ENCODE data around the gene PIP5KL1. TPM values are rescaled to one million over a fixed set of nuclear protein-coding genes. Genes with fewer than 3 reads are reported as not detected.

The PIP5KL1 gene
- total RNA-seq, 1 experiment from 2014 or later: 5.1 TPM

DNA sequence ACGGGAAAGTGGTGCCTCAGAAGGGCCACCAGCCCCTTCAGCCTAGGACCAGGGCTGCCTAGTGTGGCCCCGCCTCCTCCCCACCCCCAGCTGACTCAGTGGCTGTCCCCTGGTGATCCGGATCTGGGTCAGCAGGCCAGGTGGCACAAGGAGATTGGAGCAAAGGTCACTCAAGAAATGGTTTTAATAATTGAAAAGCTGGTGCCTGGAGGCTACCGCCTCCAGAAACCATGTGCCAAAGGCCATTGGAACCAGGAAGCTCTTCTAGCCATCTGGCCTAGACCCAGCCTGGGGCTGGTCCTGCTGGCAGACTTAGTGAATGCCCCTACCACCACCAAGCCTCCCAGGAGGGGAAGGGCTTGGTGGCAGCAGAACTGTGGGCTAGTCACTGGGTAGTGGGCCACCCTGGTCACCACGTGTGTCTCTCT, 15.2 kb downstream of the PIP5KL1 start:
- no peak overlapping the region for H3K9ac ChIP-seq (ENCODE audit: low read length)
- no peaks in the 10 kb centered on the region for H3F3A ChIP-seq (ENCODE audit: low read length, unreplicated experiment)
- H2AFZ ChIP-seq (ENCODE audit: low read length): no peak overlapping the region
- TF ChIP-seq EZH2 (IDR thresholded peaks at IDR 0.05; ENCODE audit: low read length, unreplicated experiment): no peak
- no peak for TF ChIP-seq EZH2phosphoT487 (IDR thresholded peaks at IDR 0.05; ENCODE audit: borderline replicate concordance, low read length)
- TF ChIP-seq CTCF (conservative IDR thresholded peaks at IDR 0.05; ENCODE audit: low read depth, low read length): no peak
- H4K20me1 ChIP-seq (ENCODE audit: low read length): no peaks in the 10 kb centered on the region
- 0 out of 2 replicates have a peak overlapping the region, but pooled peaks have one; percentile 18 for H3K4me2 ChIP-seq (ENCODE audit: low read length)
- peaks cover 36% of the 10 kb centered on the region for H3K4me1 ChIP-seq (ENCODE audit: insufficient read depth, low read length)
- H3K79me2 ChIP-seq (ENCODE audit: low read length): peaks cover 19% of the 10 kb centered on the region
- no peaks in the 10 kb centered on the region for H3K9me2 ChIP-seq (replicated peaks; ENCODE audit: low read length)
- DNase-seq (no peak), ATAC-seq (no peak)
- no peaks in the 10 kb centered on the region for H3K9me3 ChIP-seq (ENCODE audit: low read length)
- no peak overlapping the region for H3K4me3 ChIP-seq (ENCODE audit: low read length)
- ChIA-PET POLR2A (ENCODE audit: unreplicated experiment) (no interaction called here), CTCF (no interaction called here)
- no TSS peak for BruUV-seq (replicated peaks)
- no peaks in the 10 kb centered on the region for H3K27me3 ChIP-seq (ENCODE audit: low read length)
- H3K27ac ChIP-seq (ENCODE audit: low read length): no peak overlapping the region
- no peaks in the 10 kb centered on the region for H3K36me3 ChIP-seq (ENCODE audit: low read depth, low read length)
- intact Hi-C loops (cut with micrococcal nuclease): loop anchor here (5.0 to 10.0 kb wide), 2 partner anchors 38 to 341 kb away; partner anchors contain the start of gene AK1

DNA sequence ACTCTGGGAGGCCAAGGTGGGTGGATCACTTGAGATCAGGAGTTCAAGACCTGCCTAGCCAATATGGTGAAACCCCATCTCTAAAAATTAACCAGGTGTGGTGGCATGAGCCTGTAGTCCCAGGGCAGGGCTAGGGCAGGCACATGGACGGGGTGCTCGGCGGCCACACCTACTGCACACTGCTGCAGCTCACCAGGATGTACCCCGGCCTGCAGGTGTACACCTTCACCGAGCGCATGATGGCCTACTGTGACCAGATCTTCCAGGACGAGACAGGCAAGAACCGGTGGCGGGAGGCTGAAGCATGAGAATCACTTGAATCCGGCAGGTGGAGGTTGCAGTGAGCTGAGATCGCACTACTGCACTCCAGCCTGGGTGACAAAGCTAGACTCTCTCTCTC, 16.9 kb downstream of the PIP5KL1 start:
- POLR2A ChIA-PET (ENCODE audit: unreplicated experiment): no interaction called here
- H4K20me1 ChIP-seq (ENCODE audit: low read length): no peaks in the 10 kb centered on the region
- peaks cover 24% of the 10 kb centered on the region for H3K4me1 ChIP-seq (ENCODE audit: insufficient read depth, low read length)
- no peaks in the 10 kb centered on the region for H3K36me3 ChIP-seq (ENCODE audit: low read depth, low read length)
- no peaks in the 10 kb centered on the region for H3K9me3 ChIP-seq (ENCODE audit: low read length)
- H2AFZ ChIP-seq (ENCODE audit: low read length): no peak overlapping the region
- H3F3A ChIP-seq (ENCODE audit: low read length, unreplicated experiment): no peaks in the 10 kb centered on the region
- H3K9ac ChIP-seq (ENCODE audit: low read length): no peak overlapping the region
- no peak for TF ChIP-seq EZH2 (IDR thresholded peaks at IDR 0.05; ENCODE audit: low read length, unreplicated experiment)
- no peak for TF ChIP-seq EZH2phosphoT487 (IDR thresholded peaks at IDR 0.05; ENCODE audit: borderline replicate concordance, low read length)
- TF ChIP-seq CTCF (conservative IDR thresholded peaks at IDR 0.05; ENCODE audit: low read depth, low read length): no peak
- peaks cover 19% of the 10 kb centered on the region for H3K79me2 ChIP-seq (ENCODE audit: low read length)
- BruUV-seq (replicated peaks): no TSS peak
- no peaks in the 10 kb centered on the region for H3K9me2 ChIP-seq (replicated peaks; ENCODE audit: low read length)
- no peaks in the 10 kb centered on the region for H3K27me3 ChIP-seq (ENCODE audit: low read length)
- intact Hi-C loops (cut with micrococcal nuclease): loop anchor here (5.0 to 10.0 kb wide), 2 partner anchors 111 to 339 kb away; partner anchors contain the start of gene FPGS
- no peak for ATAC-seq
- DNase-seq: no peak
- no peak overlapping the region for H3K4me3 ChIP-seq (ENCODE audit: low read length)
- no peak overlapping the region for H3K4me2 ChIP-seq (ENCODE audit: low read length)
- CTCF ChIA-PET: no interaction called here
- H3K27ac ChIP-seq (ENCODE audit: low read length): no peak overlapping the region

DNA sequence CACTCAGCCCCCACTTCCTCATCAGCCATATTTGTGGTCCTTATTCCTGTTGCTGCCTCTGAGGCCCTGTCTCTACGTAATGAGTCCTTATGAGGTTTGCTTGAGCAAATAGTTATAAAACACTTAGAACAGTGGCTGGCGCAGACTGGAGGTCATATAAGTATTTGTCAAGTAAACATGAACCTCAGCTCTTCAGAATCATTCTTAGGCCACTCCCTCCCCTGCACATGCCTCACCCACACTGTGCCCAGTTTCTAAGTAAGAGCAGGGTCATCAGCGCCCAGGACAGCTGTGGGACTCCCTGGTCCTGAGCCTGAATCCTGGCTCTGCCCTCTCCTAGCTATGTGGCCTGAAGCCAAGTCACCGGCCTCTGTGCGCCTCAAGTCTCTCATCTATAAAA, 17.7 kb downstream of the PIP5KL1 start:
- peaks cover 16% of the 10 kb centered on the region for H3K4me1 ChIP-seq (ENCODE audit: insufficient read depth, low read length)
- no peaks in the 10 kb centered on the region for H3K9me2 ChIP-seq (replicated peaks; ENCODE audit: low read length)
- H4K20me1 ChIP-seq (ENCODE audit: low read length): no peaks in the 10 kb centered on the region
- TF ChIP-seq EZH2 (IDR thresholded peaks at IDR 0.05; ENCODE audit: low read length, unreplicated experiment): no peak
- TF ChIP-seq CTCF (conservative IDR thresholded peaks at IDR 0.05; ENCODE audit: low read depth, low read length): no peak
- no peak for TF ChIP-seq EZH2phosphoT487 (IDR thresholded peaks at IDR 0.05; ENCODE audit: borderline replicate concordance, low read length)
- no peak overlapping the region for H2AFZ ChIP-seq (ENCODE audit: low read length)
- H3K27me3 ChIP-seq (ENCODE audit: low read length): no peaks in the 10 kb centered on the region
- no peak overlapping the region for H3K4me2 ChIP-seq (ENCODE audit: low read length)
- POLR2A ChIA-PET (ENCODE audit: unreplicated experiment): no interaction called here
- no peak overlapping the region for H3K9ac ChIP-seq (ENCODE audit: low read length)
- ATAC-seq (peak; percentile 70), DNase-seq (peak; percentile 32)
- H3K27ac ChIP-seq (ENCODE audit: low read length): no peak overlapping the region
- H3K4me3 ChIP-seq (ENCODE audit: low read length): no peak overlapping the region
- intact Hi-C loops (cut with micrococcal nuclease): loop anchor here (5.0 to 10.0 kb wide), 2 partner anchors 111 to 338 kb away; partner anchors contain the start of gene FPGS
- BruUV-seq (replicated peaks): no TSS peak
- H3F3A ChIP-seq (ENCODE audit: low read length, unreplicated experiment): no peaks in the 10 kb centered on the region
- H3K9me3 ChIP-seq (ENCODE audit: low read length): no peaks in the 10 kb centered on the region
- H3K79me2 ChIP-seq (ENCODE audit: low read length): peaks cover 19% of the 10 kb centered on the region
- H3K36me3 ChIP-seq (ENCODE audit: low read depth, low read length): no peaks in the 10 kb centered on the region
- CTCF ChIA-PET: no interaction called here
